Hepatocyte (in vitro differentiated cells): ENCODE measurements around the gene ALG1L2.
"Not testable (repeated sequence)": the region's sequence is repeated elsewhere in the genome, so short reads cannot be mapped to it uniquely, and the experiment has no call there.

Experiments used
- CTCF ChIP-seq: fragments of 200-600 bp; sonication (generic); IDR thresholded peaks from 2 replicates; pipeline ENCODE4 v1.5.1; 2016; ENCODE audit warnings: antibody characterized with exemption, mild to moderate bottlenecking; ENCODE audit not compliant: poor library complexity
- EZH2phosphoT487 ChIP-seq: fragments of 200-600 bp; sonication (generic); IDR thresholded peaks from one replicate; pipeline ENCODE4 v1.6.1; 2018; ENCODE audit warnings: antibody characterized with exemption, mild to moderate bottlenecking, low read depth, moderate library complexity; ENCODE audit not compliant: unreplicated experiment, severe bottlenecking

- not testable (repeated sequence) for TF ChIP-seq EZH2phosphoT487, CTCF
These were observed 38.0 kb upstream of the ALG1L2 start for GRCh38 chr3:130043658-130044057.
